ENCODE measurements around the gene SLC7A4.

- TF ChIP-seq CTCF (IDR thresholded peaks at IDR 0.05; ENCODE audit: borderline replicate concordance, extremely low read depth, low read length, poor library complexity, severe bottlenecking): no peak
- no peak for TF ChIP-seq EZH2 (IDR thresholded peaks at IDR 0.05; ENCODE audit: borderline replicate concordance, low read depth, low read length, severe bottlenecking)
These were observed 12.7 kb upstream of the SLC7A4 start for GRCh38 chr22:21044931-21045584.

Data from DND-41 (cell line).